GM12891 (cell line): ENCODE data around the gene DDIAS.
"Not testable (repeated sequence)": the region's sequence is repeated elsewhere in the genome, so short reads cannot be mapped to it uniquely, and the experiment has no call there.

Experiments used
- POLR2A ChIP-seq: IDR thresholded peaks from 2 replicates; pipeline ENCODE4 v1.6.1; 2011; ENCODE audit warnings: low read depth, low read length, control low read depth
- POLR2AphosphoS5 ChIP-seq: IDR thresholded peaks from 2 replicates; pipeline ENCODE4 v1.6.1; 2011; ENCODE audit warnings: low read depth, low read length, control low read depth

DNA sequence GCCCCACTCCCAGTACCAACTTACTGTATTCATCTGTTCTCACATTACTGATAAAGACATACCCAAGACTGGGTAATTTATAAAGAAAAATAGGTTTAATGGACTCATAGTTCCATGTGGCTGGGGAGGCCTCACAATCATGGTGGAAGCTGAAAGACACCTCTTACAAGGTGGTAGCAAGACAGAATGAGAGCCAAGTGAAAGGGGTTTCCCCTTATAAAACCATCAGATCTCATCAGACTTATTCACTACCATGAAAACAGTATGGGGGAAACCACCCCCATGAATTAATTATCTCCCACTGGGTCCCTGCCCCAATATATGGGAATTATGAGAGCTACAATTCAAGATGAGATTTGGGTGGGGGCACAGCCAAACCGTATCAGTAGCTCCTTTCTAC lies 43.5 kb downstream of the DDIAS start:
- not testable (repeated sequence) for TF ChIP-seq POLR2AphosphoS5, POLR2A
